A172 (cell line): ENCODE results near the gene LGR5. TPM values are rescaled to one million over a fixed set of nuclear protein-coding genes. Genes with fewer than 3 reads are reported as not detected.

Source experiments
- DNase-seq: peaks from one replicate; pipeline ENCODE4 v3.0.0-alpha.2; 2015; ENCODE audit warnings: low spot score
- total RNA-seq: library from RNA; depleted of rRNA; stranded (reverse); fragments of >200 nt; shearing (Covaris generic); gene quantifications from 2 replicates; pipeline ENCODE4 v1.2.3, GENCODE V29; 2014; rRNA removed

Gene LGR5
- total RNA-seq, 1 experiment from 2014 or later = 2.2 TPM

DNA sequence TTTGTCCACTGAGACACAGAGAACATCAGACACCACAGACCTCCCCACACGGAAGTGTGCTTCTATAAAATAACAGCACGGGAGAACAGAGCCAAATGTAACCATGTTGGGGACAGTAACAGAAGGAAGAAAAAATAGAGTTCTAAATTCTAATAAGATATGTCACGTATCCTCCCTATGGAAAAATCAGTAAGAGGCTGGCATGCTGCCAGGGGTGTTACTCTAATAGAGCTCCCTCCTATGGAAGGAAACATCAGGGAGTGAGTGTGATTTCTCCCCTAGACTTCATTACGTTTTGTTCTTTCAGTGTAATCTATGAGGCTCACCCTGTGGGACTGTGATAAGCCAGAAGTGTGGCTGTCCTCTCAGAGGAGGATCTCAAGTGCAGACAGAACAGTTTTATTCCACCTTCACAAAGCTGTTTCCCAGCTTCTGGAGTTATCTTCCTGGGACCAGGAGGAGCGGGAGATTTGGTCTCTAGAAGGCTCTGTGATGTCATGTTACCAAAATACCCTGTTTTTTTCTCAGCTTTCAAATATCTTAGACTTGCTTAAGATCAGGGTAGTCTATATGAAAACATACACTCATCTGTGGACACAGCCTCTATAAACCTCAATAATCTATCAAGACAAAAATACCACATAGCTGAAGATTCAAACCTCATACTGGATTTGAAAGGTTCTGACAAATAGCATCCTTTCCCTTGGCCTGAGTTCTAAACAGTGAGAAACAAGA lies 154.8 kb downstream of the LGR5 start:
- DNase-seq = no peak

DNA sequence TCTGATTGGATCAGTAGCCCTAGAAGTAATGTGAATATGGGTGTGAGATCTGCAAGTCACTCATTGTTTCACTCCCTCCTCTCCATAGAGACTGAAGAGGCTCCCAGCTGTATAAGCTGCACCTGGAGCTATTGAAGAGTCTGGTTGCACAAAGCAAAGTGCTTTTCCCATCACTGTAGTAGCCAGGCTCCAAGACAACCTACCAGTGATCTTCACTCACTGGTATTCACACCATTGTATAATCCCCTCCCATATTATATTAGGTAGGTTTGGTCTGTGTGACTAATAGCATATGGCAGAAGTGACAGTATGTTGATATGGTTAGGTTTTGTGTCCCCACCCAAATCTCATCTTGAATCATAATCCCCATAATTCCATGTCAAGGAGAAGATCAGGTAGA lies 159.6 kb downstream of the LGR5 start:
- DNase-seq = no peak

DNA sequence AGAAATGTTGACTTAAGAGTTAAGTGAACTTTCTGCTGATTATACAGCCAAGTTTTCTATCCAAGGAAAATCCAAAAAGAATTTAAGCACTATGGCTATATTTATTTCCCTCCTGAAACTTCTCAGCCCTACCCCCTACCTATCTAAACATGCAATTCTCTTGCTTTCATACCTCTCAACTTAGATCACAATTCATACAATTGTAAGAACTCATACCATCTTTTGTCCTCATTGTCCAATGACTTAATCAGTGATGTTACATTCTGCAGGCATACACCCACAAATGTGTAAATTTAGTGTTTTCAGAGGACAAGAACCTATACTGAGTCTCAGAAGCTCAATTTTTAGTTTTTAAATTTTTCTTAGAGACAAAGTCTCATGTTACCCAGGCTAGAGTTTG lies 161.9 kb downstream of the LGR5 start:
- no peak for DNase-seq

DNA sequence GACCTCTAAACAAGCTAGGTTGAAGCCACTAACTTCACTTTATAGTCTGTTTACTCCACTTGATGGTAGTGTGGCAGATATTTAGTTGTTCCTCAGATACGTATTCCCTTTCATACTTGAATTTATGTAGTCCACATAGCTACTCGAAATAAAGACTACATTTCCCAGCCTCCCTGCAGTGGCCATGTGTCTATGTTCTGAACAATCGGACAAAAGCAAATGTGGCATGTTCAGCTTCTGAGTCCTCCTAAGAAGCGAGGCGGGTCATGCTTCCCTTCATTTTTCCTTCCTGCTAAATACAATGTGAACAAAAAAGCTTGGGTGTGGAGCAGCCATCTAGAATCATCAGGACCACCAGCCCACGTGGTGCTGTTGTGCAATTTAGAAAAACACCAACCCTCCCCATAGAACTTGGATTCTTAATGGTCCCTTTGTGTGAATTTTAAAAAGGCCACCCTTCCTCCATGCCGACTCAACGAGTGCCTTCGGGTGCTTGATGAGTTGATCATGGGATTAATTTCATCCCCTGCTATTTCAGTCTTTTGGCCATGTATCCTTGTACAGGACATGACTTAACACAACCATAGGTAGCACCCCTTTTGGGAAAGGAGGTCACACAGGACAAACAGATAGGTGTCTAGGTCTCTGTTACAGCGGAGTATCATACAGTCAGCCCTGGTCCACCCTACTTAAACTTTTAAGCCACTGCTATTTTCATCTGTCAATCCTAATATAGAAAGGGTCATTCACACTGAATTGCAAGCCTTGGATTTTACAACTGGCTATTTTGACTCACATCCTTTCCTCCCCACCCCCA lies 163.4 kb downstream of the LGR5 start:
- DNase-seq = no peak

DNA sequence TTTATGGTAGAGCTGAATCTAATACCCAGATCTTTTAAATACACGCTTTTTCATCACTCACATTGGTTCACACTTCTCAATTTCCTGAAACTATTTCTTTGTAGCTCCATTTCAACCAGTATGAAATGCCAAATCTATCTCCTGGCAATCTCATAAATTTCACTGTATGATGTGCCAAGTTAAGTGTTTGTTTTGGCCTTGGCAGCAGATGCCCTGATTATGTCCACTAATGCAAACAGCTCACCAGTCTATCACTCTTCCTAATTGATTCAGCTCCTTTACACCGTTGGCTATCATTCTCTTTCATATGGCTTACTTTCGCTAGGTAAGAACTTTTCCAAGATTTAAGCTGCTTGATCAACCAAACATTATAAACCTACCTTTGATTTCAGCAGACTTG lies 165.4 kb downstream of the LGR5 start:
- no peak for DNase-seq

DNA sequence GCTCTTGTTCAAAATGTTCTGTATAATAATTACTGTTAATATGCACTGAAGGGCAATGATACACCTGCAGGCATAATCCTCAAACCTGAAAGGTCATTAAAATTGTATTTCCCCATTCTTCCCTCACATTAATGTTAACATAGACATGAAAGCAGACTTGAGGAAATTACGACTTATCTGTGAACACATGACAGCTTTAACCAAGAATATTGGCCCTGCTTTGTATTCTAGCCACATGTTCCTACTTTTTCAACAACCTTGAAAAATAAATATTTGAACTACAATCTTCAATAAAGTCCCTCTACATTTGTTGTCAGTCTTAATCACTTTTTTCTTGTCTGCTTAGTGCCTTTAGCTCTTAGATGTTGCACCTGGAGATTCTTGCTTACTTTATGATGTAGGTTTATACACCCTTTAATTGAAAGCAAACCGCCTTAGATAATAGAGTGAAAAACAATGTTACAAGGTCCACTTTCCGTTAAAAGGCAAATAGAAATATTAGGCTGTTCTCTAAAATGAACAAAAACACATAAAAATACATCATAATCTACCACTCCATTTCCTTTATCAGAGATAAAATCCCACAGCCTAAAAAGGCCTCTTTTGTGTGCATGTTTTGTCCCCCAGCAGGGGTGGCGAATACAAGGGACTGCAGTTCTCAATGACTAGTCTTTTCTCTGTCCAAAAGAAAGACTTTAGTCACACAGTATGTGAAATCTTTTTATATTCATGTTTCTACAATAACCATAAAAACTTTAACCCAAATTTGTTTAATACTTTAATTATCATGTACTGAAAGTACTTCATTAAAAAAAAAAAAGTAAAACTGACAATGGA lies 168.1 kb downstream of the LGR5 start:
- no peak for DNase-seq

DNA sequence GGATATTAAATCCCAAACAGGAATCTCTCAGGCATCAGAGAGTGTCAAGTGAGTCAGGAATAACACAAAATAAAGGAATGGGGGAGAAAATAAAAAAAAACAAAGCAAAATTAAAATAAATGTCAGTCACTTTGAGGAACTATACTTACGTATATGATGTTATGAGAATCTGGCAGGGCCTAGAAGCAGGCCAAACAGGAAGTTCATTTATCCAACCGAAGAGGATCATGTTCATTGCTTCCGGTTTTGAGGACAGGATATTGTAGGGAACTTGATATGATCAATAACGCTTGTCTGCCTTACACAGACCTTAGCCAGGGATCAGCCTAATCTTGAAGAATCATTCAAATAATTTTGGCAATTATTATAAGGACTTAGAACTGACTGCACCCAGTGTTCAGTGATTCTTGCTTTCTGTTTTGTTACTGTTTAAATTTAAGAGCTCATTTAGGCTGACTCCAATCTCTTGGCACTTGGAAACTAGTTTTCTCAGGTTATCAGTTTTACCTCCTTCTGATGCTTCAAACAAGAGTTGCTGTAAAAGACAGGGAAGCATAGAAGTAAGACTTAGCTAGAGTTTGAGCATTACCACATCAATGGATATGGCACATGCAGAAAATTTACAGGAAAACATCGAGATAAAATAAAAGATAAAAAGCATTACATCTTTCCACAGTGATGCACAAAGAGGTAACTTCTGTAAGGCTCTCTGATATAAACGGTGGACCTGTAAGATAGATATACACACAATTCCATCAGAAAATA lies 170.6 kb downstream of the LGR5 start:
- DNase-seq = no peak

DNA sequence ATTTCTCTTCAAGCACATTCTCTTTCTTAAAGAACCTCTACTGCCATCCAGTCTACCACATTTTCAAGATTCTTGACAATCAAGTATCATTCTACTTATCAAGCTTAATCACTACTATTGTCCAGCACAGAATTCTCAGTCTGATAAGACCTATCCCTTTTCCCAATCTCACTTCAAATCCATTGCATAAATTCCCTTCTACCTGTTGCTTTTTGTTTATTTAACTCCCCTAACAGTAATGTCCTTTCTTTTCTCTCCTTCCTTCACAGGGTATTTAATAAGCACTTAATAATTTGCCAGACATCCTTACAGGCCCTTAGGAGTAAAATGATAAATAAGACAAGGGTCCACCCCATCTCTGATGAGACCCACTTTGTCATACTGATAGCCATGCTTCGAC lies 182.3 kb downstream of the LGR5 start:
- no peak for DNase-seq

DNA sequence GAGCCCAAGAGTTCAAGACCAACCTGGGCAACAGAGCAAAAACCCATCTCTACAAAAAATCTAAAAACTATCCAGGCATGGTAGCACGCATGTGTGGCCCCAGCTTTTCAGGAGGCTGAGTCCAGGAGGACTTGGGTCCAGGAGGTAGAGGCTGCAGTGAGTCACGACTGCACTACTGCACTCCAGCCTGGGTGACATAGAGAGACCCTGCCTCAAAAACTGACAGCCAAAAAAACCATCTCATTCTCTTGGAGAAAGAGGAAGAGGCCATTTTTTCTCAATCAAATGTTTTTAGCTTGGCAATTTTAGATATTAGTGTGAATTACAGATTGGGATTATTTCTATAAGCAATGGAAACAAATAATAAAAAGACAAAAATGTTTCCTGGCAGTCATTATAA lies 185.9 kb downstream of the LGR5 start:
- DNase-seq = no peak

DNA sequence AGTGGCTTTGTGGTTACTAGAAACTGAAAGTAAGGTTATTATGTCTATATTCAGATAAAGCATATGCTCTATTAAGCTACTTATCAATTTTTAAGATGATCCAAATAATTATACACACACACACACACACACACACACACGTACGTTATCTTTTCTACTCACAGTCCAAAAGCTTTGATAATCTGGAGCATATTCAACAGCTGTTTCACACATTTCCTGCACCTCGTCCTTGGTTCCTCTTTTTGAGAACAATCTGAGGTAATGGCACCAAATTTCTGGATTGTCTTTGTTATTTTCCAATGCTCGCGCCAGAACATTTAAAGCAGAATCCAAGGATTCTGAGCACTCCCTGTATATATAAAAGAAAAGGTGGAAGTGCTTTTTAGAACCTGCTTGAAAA lies 186.5 kb downstream of the LGR5 start:
- no peak for DNase-seq

DNA sequence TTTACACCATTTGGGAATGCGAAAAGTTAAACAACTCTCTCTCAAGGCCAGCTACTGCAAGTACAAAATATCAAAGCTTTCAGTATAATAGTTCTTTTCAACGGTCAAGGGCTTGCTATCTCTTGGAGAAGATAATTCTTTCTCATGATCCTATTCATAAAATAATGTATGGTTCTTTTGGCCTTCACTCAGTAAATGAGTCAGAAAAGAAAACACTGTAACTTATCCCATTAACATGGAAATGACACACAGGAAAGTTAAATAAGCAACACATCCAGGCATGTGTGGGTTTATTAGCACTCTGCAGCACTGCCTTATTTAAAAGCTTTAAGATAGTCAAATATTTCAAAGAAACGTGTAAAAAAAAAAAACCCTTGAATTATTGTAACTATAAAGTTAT lies 187.2 kb downstream of the LGR5 start:
- peak; percentile 14 for DNase-seq

DNA sequence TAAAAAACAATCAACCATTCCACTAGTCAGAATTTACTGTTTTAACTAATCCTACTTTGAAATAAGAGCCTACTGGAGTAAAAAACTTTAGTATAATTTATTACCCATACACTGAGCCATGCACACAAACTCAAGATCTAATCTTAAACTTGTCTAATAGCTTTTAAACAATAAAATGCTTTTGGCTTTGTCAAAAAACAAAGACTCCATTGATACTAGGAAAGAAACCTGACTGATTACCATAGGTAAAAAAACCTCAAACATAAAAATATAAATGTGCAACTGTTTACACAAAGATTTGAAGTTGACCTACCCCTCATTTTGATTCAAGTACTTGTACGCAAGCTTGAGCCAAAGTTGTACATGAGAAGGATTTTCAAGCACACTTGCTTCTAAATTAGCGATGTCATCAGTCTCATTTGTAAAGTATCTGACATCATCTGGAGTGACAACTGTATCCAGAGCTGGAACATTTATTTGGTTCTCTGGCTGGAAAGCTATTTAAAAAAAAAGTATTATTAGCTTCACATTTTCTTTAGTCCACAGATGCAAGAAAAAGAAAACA lies 187.9 kb downstream of the LGR5 start:
- no peak for DNase-seq

Other genes starting within 250 kb of the LGR5 start
- 8.3 and 12.9 TPM in 2 replicates for gene ZFC3H1, start 224.1 kb downstream of the LGR5 start, total RNA-seq
- 3.3 and 7.0 TPM in 2 replicates for gene THAP2, start 224.5 kb downstream of the LGR5 start, total RNA-seq
- gene TMEM19, start 246.3 kb downstream of the LGR5 start, total RNA-seq = 44.0 and 48.3 TPM in 2 replicates